HFF-Myc (cell line): Measurements from ENCODE around the gene ZNF460.

Source experiments
- DNase-seq: peaks from one replicate; pipeline ENCODE4 v3.0.0-alpha.2; 2011; ENCODE audit warnings: low read depth; ENCODE audit errors: extremely low read depth
- H3K4me3 ChIP-seq: replicated peaks from 2 replicates; pipeline ENCODE4 v1.5.1; 2011; ENCODE audit warnings: low read depth, mild to moderate bottlenecking, control low read depth, low read length
- TF ChIP-seq, protein P1 (sequence below): IDR thresholded peaks from 2 replicates; pipeline ENCODE4 v1.5.1; 2012; ENCODE audit warnings: mild to moderate bottlenecking, low read depth, low read length, control low read depth; ENCODE audit errors: missing control alignments

Gene ZNF460

DNA sequence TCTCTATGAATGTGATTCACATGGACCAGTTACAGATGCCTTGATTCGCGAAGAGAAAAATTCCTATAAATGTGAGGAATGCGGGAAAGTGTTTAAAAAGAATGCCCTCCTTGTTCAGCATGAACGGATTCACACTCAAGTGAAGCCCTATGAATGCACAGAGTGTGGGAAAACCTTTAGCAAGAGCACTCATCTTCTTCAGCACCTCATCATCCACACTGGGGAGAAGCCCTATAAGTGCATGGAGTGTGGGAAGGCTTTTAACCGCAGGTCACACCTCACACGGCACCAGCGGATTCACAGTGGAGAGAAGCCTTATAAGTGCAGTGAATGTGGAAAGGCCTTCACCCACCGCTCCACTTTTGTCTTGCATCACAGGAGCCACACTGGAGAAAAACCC, 47.7 kb downstream of the ZNF460 start:
- no peak for DNase-seq
- no peak overlapping the region for H3K4me3 ChIP-seq
- TF ChIP-seq, protein P1, sequence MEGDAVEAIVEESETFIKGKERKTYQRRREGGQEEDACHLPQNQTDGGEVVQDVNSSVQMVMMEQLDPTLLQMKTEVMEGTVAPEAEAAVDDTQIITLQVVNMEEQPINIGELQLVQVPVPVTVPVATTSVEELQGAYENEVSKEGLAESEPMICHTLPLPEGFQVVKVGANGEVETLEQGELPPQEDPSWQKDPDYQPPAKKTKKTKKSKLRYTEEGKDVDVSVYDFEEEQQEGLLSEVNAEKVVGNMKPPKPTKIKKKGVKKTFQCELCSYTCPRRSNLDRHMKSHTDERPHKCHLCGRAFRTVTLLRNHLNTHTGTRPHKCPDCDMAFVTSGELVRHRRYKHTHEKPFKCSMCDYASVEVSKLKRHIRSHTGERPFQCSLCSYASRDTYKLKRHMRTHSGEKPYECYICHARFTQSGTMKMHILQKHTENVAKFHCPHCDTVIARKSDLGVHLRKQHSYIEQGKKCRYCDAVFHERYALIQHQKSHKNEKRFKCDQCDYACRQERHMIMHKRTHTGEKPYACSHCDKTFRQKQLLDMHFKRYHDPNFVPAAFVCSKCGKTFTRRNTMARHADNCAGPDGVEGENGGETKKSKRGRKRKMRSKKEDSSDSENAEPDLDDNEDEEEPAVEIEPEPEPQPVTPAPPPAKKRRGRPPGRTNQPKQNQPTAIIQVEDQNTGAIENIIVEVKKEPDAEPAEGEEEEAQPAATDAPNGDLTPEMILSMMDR = no peak

DNA sequence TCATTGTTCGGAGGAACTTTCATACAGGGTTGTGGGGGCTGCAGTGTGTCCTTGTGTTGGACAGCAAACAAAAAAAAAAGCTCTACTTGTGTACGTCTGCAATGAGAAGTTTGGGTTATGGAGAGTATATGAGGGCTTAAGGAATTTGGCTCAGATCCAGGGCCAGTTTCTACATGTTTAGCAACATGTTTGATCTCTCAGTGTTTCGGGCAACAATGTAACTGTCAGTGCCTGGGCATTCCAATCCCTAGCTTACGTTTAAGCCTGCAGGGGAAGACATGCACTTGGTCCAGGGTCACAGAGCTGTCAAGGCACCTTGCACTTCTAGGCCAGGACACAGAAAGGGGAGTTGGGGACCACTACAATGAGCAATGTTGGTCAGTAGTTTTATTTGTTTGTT, 53.9 kb downstream of the ZNF460 start:
- H3K4me3 ChIP-seq = no peak overlapping the region
- TF ChIP-seq, protein P1 = no peak
- DNase-seq = no peak

DNA sequence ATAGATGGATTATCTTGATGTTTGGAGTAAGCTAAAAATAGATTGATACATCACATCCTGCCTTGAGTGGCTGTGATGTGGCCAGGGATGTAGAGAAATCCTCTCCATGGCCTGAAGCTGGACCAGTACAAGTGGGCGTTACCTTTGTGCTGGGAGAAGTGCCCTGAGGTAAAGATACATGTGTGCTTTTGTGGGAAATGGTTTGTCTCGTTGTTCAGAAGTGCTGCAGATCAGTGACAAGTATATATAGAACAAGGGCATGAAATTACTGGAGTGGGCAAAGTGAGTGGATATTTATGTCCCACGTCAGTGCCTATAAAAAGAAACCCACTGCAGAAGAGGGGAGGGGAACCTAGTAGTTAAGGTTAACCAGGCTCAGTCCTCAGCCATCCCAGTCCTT, 58.6 kb downstream of the ZNF460 start:
- TF ChIP-seq, protein P1 = no peak
- DNase-seq = no peak
- H3K4me3 ChIP-seq = no peak overlapping the region

DNA sequence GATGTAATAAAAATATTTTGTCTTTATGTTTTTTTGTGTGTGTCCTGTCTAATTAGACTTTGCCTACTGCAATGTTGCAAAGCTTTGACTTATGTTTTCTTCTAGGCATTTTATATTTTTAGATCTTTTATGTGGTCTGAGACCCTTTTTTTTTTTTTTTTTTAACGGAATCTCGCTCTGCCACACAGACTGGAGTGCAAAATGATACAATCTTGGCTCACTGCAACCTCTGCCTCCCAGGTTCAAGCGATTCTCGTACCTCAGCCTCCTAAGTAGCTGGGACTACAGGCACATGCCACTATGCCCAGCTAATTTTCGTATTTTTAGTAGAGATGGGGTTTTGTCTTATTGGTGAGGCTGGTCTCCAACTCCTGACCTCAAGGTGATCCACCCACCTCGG, 62.3 kb downstream of the ZNF460 start:
- no peak overlapping the region for H3K4me3 ChIP-seq
- DNase-seq = no peak
- TF ChIP-seq, protein P1 = no peak
